HepG2 (cell line): ENCODE data around the gene MAPK8IP1. TPM values are rescaled to one million over a fixed set of nuclear protein-coding genes. Genes with fewer than 3 reads are reported as not detected.

Experiments
- HOXA9 ChIP-seq: sonication (generic); formaldehyde crosslinking; IDR thresholded peaks from 2 replicates; pipeline ENCODE4 v1.8.1; 2022; ENCODE audit warnings: missing genetic modification reagents, mild to moderate bottlenecking, moderate library complexity, borderline replicate concordance
- KAT2B ChIP-seq: fragments of 150-350 bp; IDR thresholded peaks from 2 replicates; pipeline ENCODE4 v1.6.1; 2014; ENCODE audit warnings: low read depth, low read length, borderline replicate concordance
- NR0B2 ChIP-seq: sonication (generic); formaldehyde crosslinking; IDR thresholded peaks from 2 replicates; pipeline ENCODE4 v1.4.0; 2020; ENCODE audit warnings: mild to moderate bottlenecking, missing genetic modification reagents
- STAT5B ChIP-seq: sonication (generic); formaldehyde crosslinking; IDR thresholded peaks from 2 replicates; pipeline ENCODE4 v1.4.0; 2020; ENCODE audit warnings: missing genetic modification reagents
- ZBTB25 ChIP-seq: IDR thresholded peaks from 2 replicates; pipeline ENCODE4 v1.6.1; 2018; ENCODE audit warnings: missing genetic modification reagents
- ZNF337 ChIP-seq: sonication (generic); formaldehyde crosslinking; IDR thresholded peaks from 2 replicates; pipeline ENCODE4 v1.5.1; 2020; ENCODE audit warnings: missing genetic modification reagents, low read depth, mild to moderate bottlenecking, borderline replicate concordance
- ZNF607 ChIP-seq: sonication (generic); formaldehyde crosslinking; IDR thresholded peaks from 2 replicates; pipeline ENCODE4 v1.5.1; 2020; ENCODE audit warnings: missing genetic modification reagents, mild to moderate bottlenecking, borderline replicate concordance
- ZNF609 ChIP-seq: sonication (generic); formaldehyde crosslinking; IDR thresholded peaks from 2 replicates; pipeline ENCODE4 v1.4.0; 2020; ENCODE audit warnings: mild to moderate bottlenecking, missing genetic modification reagents, borderline replicate concordance
- polyA plus RNA-seq, 8 experiments: library from polyadenylated mRNA; depleted of rRNA in 3 of 8; stranded (reverse) in 7 of 8; unstranded in 1 of 8; fragments of >200 nt; fragmentation: Illumina TruSeq in 4 of 8; extraction: Trizol in 4 of 8; gene quantifications; 2 replicates each; pipeline versions ENCODE4 v1.2.1 to v1.2.3, GENCODE V29; 2011 to 2016; ENCODE audit warnings: low read depth in 4 of 8, missing spikeins in 1 of 8, mixed read lengths in 1 of 8; ENCODE audit not compliant: insufficient read depth in 1 of 8
- total RNA-seq, 5 experiments: library from RNA; depleted of rRNA; stranded (reverse); fragments of >200 nt; fragmentation: Illumina TruSeq; extraction: Trizol; gene quantifications; 2 replicates each; pipeline ENCODE4 v1.2.3, GENCODE V29; 2016; ENCODE audit warnings: low read depth in 1 of 5
- TF ChIP-seq, protein P1 (sequence below): IDR thresholded peaks from 2 replicates; pipeline ENCODE4 v1.6.1; 2018; ENCODE audit warnings: missing genetic modification reagents, mild to moderate bottlenecking, missing compliant biosample characterization

The MAPK8IP1 gene
- total and polyA plus RNA-seq, 2 of the 13 experiments (the other 11 are each of a cell fraction or from before 2014, with no cell fraction given), result 2.2 to 4.2 TPM

GRCh38 chr11:45887587-45887986 lies 2.1 kb downstream of the MAPK8IP1 start (continued):
- TF ChIP-seq ZBTB25 (CRISPR knock-in tag) (no peak), HOXA9 (CRISPR knock-in tag) (no peak), NR0B2 (no peak), STAT5B (no peak), KAT2B (no peak), ZNF607 (no peak), ZNF609 (CRISPR knock-in tag) (no peak), ZNF337 (CRISPR knock-in tag) (no peak)
- TF ChIP-seq, protein P1, sequence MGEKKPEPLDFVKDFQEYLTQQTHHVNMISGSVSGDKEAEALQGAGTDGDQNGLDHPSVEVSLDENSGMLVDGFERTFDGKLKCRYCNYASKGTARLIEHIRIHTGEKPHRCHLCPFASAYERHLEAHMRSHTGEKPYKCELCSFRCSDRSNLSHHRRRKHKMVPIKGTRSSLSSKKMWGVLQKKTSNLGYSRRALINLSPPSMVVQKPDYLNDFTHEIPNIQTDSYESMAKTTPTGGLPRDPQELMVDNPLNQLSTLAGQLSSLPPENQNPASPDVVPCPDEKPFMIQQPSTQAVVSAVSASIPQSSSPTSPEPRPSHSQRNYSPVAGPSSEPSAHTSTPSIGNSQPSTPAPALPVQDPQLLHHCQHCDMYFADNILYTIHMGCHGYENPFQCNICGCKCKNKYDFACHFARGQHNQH (CRISPR knock-in tag), result no peak
